Rectal smooth muscle tissue (tissue), 1 donor: ENCODE measurements around the gene SMAD4.

Experiments
- H3K27ac ChIP-seq: one replicate; pipeline ENCODE4 v1.7.0; 2013; ENCODE audit warnings: low read depth, low read length, inconsistent platforms
- H3K27me3 ChIP-seq: one replicate; pipeline ENCODE4 v1.7.0; 2013; ENCODE audit warnings: low read length; ENCODE audit not compliant: control insufficient read depth, insufficient read depth
- H3K36me3 ChIP-seq: one replicate; pipeline ENCODE4 v1.7.0; 2013; ENCODE audit warnings: low read length; ENCODE audit not compliant: control insufficient read depth, insufficient read depth
- H3K4me1 ChIP-seq: one replicate; pipeline ENCODE4 v1.7.0; 2013; ENCODE audit warnings: low read length; ENCODE audit not compliant: control insufficient read depth, insufficient read depth
- H3K4me3 ChIP-seq: one replicate; pipeline ENCODE4 v1.7.0; 2013; ENCODE audit warnings: low read length
- H3K9ac ChIP-seq: one replicate; pipeline ENCODE4 v1.7.0; 2013; ENCODE audit warnings: low read length

The SMAD4 gene

GRCh38 chr18:51125976-51126375 is 96.0 kb downstream of the SMAD4 start:
- no peak overlapping the region for H3K4me3 ChIP-seq
- no peak overlapping the region for H3K9ac ChIP-seq
- H3K27ac ChIP-seq = no peak overlapping the region
- H3K36me3 ChIP-seq = no peaks in the 10 kb centered on the region
- no peaks in the 10 kb centered on the region for H3K4me1 ChIP-seq
- peaks cover 3% of the 10 kb centered on the region for H3K27me3 ChIP-seq

- no peak overlapping the region for H3K4me3 ChIP-seq
- H3K4me1 ChIP-seq = no peaks in the 10 kb centered on the region
- no peak overlapping the region for H3K27ac ChIP-seq
- H3K9ac ChIP-seq = no peak overlapping the region
- peaks cover 3% of the 10 kb centered on the region for H3K27me3 ChIP-seq
- no peaks in the 10 kb centered on the region for H3K36me3 ChIP-seq
Observed at GRCh38 chr18:51127664-51128063, 97.7 kb downstream of the SMAD4 start.

GRCh38 chr18:51128533-51128932 is 98.5 kb downstream of the SMAD4 start:
- H3K27me3 ChIP-seq = no peaks in the 10 kb centered on the region
- no peaks in the 10 kb centered on the region for H3K36me3 ChIP-seq
- no peak overlapping the region for H3K4me3 ChIP-seq
- no peaks in the 10 kb centered on the region for H3K4me1 ChIP-seq
- no peak overlapping the region for H3K9ac ChIP-seq
- no peak overlapping the region for H3K27ac ChIP-seq

- Histone ChIP-seq H3K27ac (no peak overlapping the region), H3K4me1 (no peaks in the 10 kb centered on the region), H3K27me3 (no peaks in the 10 kb centered on the region), H3K9ac (no peak overlapping the region), H3K4me3 (no peak overlapping the region), H3K36me3 (no peaks in the 10 kb centered on the region)
Observed at GRCh38 chr18:51132256-51132935, 102.4 kb downstream of the SMAD4 start.

- no peaks in the 10 kb centered on the region for H3K36me3 ChIP-seq
- no peak overlapping the region for H3K27ac ChIP-seq
- no peak overlapping the region for H3K9ac ChIP-seq
- H3K4me3 ChIP-seq = no peak overlapping the region
- H3K4me1 ChIP-seq = no peaks in the 10 kb centered on the region
- H3K27me3 ChIP-seq = no peaks in the 10 kb centered on the region
Observed at GRCh38 chr18:51133580-51134160, 103.7 kb downstream of the SMAD4 start.
